ENCODE results near the gene HNRNPK. TPM values are rescaled to one million over a fixed set of nuclear protein-coding genes. Genes with fewer than 3 reads are reported as not detected.
A peak's percentile ranks its signal among the peaks of the same experiment; 100 is the strongest.

Gene HNRNPK
- total and polyA plus RNA-seq, 2 of the 13 experiments (the other 11 are each of a cell fraction or from before 2014, with no cell fraction given) = 321 to 712 TPM

DNA sequence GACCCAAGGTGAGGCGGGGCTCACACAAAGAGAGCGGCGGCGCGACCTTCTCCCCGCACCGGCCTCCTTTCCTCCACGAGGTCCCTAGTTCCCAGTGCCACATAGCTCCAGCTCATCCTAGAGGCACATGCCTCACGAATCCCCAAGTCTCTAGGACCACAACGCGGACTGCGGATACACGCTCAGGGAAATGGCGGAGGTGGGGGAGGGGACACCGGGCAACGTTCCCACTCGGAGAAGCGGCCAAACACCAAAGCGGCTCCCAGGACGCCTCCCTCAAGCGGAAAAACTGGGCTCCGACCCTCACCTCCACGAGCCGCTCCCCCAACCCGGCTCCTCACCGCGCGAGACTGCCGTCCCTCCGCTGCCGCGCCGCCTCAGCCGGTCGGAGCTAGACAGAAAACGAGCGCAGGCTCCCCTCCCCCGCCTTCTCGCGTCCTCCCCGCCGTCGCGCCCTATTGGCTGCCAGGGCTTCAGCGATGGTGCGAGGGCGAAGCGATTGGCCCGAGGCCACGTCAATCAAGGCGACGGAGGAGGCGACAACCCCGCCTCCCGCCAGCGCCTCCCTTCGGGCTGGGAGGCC, at the start of gene HNRNPK (continued):
- TF ChIP-seq ATF7-NPFF (CRISPR knock-in tag; IDR thresholded peaks at IDR 0.05; ENCODE audit: low read depth) = peak; percentile 19; the same call in 1 of the 2 replicates
- no peak for TF ChIP-seq GPN1 (CRISPR knock-in tag; IDR thresholded peaks at IDR 0.05; ENCODE audit: borderline replicate concordance)
- peak; percentile 76; the same call in 1 of the 2 replicates for TF ChIP-seq ZNF280D (CRISPR knock-in tag; IDR thresholded peaks at IDR 0.05)
- TF ChIP-seq, protein P1, sequence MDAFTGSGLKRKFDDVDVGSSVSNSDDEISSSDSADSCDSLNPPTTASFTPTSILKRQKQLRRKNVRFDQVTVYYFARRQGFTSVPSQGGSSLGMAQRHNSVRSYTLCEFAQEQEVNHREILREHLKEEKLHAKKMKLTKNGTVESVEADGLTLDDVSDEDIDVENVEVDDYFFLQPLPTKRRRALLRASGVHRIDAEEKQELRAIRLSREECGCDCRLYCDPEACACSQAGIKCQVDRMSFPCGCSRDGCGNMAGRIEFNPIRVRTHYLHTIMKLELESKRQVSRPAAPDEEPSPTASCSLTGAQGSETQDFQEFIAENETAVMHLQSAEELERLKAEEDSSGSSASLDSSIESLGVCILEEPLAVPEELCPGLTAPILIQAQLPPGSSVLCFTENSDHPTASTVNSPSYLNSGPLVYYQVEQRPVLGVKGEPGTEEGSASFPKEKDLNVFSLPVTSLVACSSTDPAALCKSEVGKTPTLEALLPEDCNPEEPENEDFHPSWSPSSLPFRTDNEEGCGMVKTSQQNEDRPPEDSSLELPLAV (CRISPR knock-in tag; conservative IDR thresholded peaks at IDR 0.05; ENCODE audit: low read depth) = no peak
- TF ChIP-seq ZFAT (CRISPR knock-in tag; conservative IDR thresholded peaks at IDR 0.05) = no peak
- TF ChIP-seq ZNF766 (CRISPR knock-in tag; IDR thresholded peaks at IDR 0.05; ENCODE audit: borderline replicate concordance) = no peak; the same call in 1 of the 2 replicates
- TF ChIP-seq BHLHE40 (IDR thresholded peaks at IDR 0.05; ENCODE audit: low read length) = no peak
- no peak for TF ChIP-seq U2AF2 (IDR thresholded peaks at IDR 0.05; ENCODE audit: low read depth, low read length)
- no peak for TF ChIP-seq ZNF33B (CRISPR knock-in tag; IDR thresholded peaks at IDR 0.05)
- peak; percentile 74; the same call in 1 of the 2 replicates for TF ChIP-seq FOXC1 (CRISPR knock-in tag; IDR thresholded peaks at IDR 0.05; ENCODE audit: borderline replicate concordance)
- TF ChIP-seq ZNF879 (CRISPR knock-in tag; IDR thresholded peaks at IDR 0.05) = no peak
- TF ChIP-seq ZNF577 (CRISPR knock-in tag; IDR thresholded peaks at IDR 0.05; ENCODE audit: borderline replicate concordance, low read depth) = peak; percentile 47; the same call in 1 of the 2 replicates
- TF ChIP-seq ZNF710 (CRISPR knock-in tag; IDR thresholded peaks at IDR 0.05; ENCODE audit: borderline replicate concordance) = no peak
- no peak for TF ChIP-seq KIAA2018 (CRISPR knock-in tag; IDR thresholded peaks at IDR 0.05; ENCODE audit: borderline replicate concordance)

All from HepG2 (cell line).